ENCODE results near the gene GMDS. TPM values are rescaled to one million over a fixed set of nuclear protein-coding genes. Genes with fewer than 3 reads are reported as not detected.
A peak's percentile ranks its signal among the peaks of the same experiment; 100 is the strongest.

The GMDS gene
- total RNA-seq, 1 experiment from 2014 or later, result 31.1 TPM

GRCh38 chr6:1604158-1605003 is 641.0 kb downstream of the GMDS start:
- Histone ChIP-seq H3K36me3 (ENCODE audit: control insufficient read depth, insufficient read depth, low read length) (no peaks in the 10 kb centered on the region), H3K4me3 (ENCODE audit: low read depth, low read length) (peak overlapping the region; percentile 46), H3K9me3 (no peaks in the 10 kb centered on the region), H3K4me1 (no peaks in the 10 kb centered on the region), H3K27me3 (replicated peaks; ENCODE audit: control insufficient read depth, insufficient read depth, low read length) (no peaks in the 10 kb centered on the region)
- intact Hi-C loops (cut with micrococcal nuclease; ENCODE audit: unreplicated experiment), result loop anchor here (1.0 to 10.0 kb wide), 4 partner anchors 190 to 1030 kb away; no protein-coding TSS in a partner anchor
- Mint-ChIP-seq H3K27ac (ENCODE audit: unreplicated experiment) (no peak overlapping the region), H3K4me1 (ENCODE audit: low read depth, unreplicated experiment) (no peaks in the 10 kb centered on the region), H3K36me3 (ENCODE audit: insufficient read depth, unreplicated experiment) (peaks cover 11% of the 10 kb centered on the region), H3K4me3 (ENCODE audit: unreplicated experiment) (peak overlapping the region; percentile 64), H3K9me3 (ENCODE audit: unreplicated experiment) (no peaks in the 10 kb centered on the region), H3K27me3 (ENCODE audit: insufficient read depth, unreplicated experiment) (peaks cover 2% of the 10 kb centered on the region)
- DNase-seq, result peak; percentile 61 to 87
- CTCF ChIA-PET, result no interaction called here
- POLR2A ChIA-PET, result no interaction called here
- peak; percentile 78 to 96 for TF ChIP-seq CTCF (IDR thresholded peaks at IDR 0.05; ENCODE audit: insufficient read depth in 1 of 2, low read depth in 1 of 2, low read length in 1 of 2, severe bottlenecking in 1 of 2, unreplicated experiment in 1 of 2)
- BruUV-seq (replicated peaks), result no TSS peak

- no peaks in the 10 kb centered on the region for H3K27me3 ChIP-seq (replicated peaks; ENCODE audit: control insufficient read depth, insufficient read depth, low read length)
- Mint-ChIP-seq H3K27me3 (ENCODE audit: insufficient read depth, unreplicated experiment) (peaks cover 2% of the 10 kb centered on the region), H3K4me3 (ENCODE audit: unreplicated experiment) (peak overlapping the region; percentile 64), H3K27ac (ENCODE audit: unreplicated experiment) (no peak overlapping the region), H3K4me1 (ENCODE audit: low read depth, unreplicated experiment) (no peaks in the 10 kb centered on the region), H3K9me3 (ENCODE audit: unreplicated experiment) (no peaks in the 10 kb centered on the region), H3K36me3 (ENCODE audit: insufficient read depth, unreplicated experiment) (peaks cover 6% of the 10 kb centered on the region)
- intact Hi-C loops (cut with micrococcal nuclease; ENCODE audit: unreplicated experiment), result loop anchor here (1.0 to 10.0 kb wide), 4 partner anchors 191 to 1031 kb away; no protein-coding TSS in a partner anchor
- no peak for TF ChIP-seq CTCF (IDR thresholded peaks at IDR 0.05; ENCODE audit: insufficient read depth in 1 of 2, low read depth in 1 of 2, low read length in 1 of 2, severe bottlenecking in 1 of 2, unreplicated experiment in 1 of 2)
- no peak for DNase-seq
- ChIA-PET POLR2A (no interaction called here), CTCF (no interaction called here)
- no peaks in the 10 kb centered on the region for H3K9me3 ChIP-seq
- H3K36me3 ChIP-seq (ENCODE audit: control insufficient read depth, insufficient read depth, low read length), result no peaks in the 10 kb centered on the region
- no TSS peak for BruUV-seq (replicated peaks)
- peak overlapping the region; percentile 46 for H3K4me3 ChIP-seq (ENCODE audit: low read depth, low read length)
- no peaks in the 10 kb centered on the region for H3K4me1 ChIP-seq
These were observed 641.7 kb downstream of the GMDS start for GRCh38 chr6:1603708-1604107.

DNA sequence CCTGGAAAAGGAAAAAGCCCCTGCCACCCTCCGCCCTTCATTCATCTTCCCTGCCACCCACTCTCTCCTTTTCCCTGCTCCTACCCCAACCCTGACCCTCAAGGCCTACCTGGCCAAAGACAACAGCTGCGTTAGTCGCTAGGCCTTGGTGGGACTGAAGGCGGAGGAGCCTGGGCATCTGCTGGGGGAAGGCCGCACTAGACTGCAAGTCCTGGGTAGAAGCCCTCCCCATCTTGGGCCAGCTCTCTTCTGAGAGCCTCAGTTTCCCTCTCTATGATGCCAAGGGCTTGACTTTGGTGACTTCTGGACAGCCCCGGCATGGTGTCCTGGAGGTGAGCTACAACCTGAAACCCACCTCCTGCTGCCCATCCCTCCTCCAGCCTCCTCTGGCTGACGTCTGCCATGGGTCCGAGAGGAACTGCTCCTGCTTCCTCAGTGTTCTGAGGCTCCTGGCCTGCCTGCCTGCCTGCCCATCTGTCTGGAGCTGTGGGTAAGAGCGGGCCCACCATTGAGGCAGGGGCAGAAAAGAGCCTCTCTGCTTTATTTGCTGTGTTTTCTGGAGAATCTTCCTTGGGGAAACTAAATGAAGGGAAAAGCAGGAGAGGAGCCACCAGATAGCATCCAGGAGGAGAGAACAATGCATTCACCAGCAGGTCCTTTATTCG is 643.2 kb downstream of the GMDS start:
- Histone ChIP-seq H3K9me3 (no peaks in the 10 kb centered on the region), H3K4me3 (ENCODE audit: low read depth, low read length) (no peak overlapping the region), H3K36me3 (ENCODE audit: control insufficient read depth, insufficient read depth, low read length) (no peaks in the 10 kb centered on the region), H3K27me3 (replicated peaks; ENCODE audit: control insufficient read depth, insufficient read depth, low read length) (no peaks in the 10 kb centered on the region), H3K4me1 (peaks cover 10% of the 10 kb centered on the region)
- Mint-ChIP-seq H3K36me3 (ENCODE audit: insufficient read depth, unreplicated experiment) (peaks cover 3% of the 10 kb centered on the region), H3K27ac (ENCODE audit: unreplicated experiment) (no peak overlapping the region), H3K9me3 (ENCODE audit: unreplicated experiment) (no peaks in the 10 kb centered on the region), H3K4me1 (ENCODE audit: low read depth, unreplicated experiment) (peaks cover 11% of the 10 kb centered on the region), H3K4me3 (ENCODE audit: unreplicated experiment) (no peak overlapping the region), H3K27me3 (ENCODE audit: insufficient read depth, unreplicated experiment) (no peaks in the 10 kb centered on the region)
- no peak for TF ChIP-seq CTCF (IDR thresholded peaks at IDR 0.05; ENCODE audit: insufficient read depth in 1 of 2, low read depth in 1 of 2, low read length in 1 of 2, severe bottlenecking in 1 of 2, unreplicated experiment in 1 of 2)
- ChIA-PET CTCF (interaction anchor here (0.5 kb wide), 1 partner anchor 607 kb away, joined by 4 read pairs; no protein-coding TSS in a partner anchor), POLR2A (no interaction called here)
- intact Hi-C loops (cut with micrococcal nuclease; ENCODE audit: unreplicated experiment), result loop anchor here (10.0 kb wide), 1 partner anchor 193 kb away; no protein-coding TSS in a partner anchor
- no peak for DNase-seq
- BruUV-seq (replicated peaks), result no TSS peak

Measured in Caco-2 (cell line).